Neural progenitor cell (in vitro differentiated cells): ENCODE data around the gene RAI14.

Experiments used
- EZH2 ChIP-seq: fragments of 200-600 bp; sonication (generic); IDR thresholded peaks from 2 replicates; pipeline ENCODE4 v1.6.1; 2017; ENCODE audit warnings: antibody characterized with exemption, mild to moderate bottlenecking, moderate library complexity
- TF ChIP-seq, protein P1 (sequence below): fragments of 200-600 bp; sonication (generic); IDR thresholded peaks from 2 replicates; pipeline ENCODE4 v1.5.1; 2017; ENCODE audit warnings: antibody characterized with exemption, mild to moderate bottlenecking

DNA sequence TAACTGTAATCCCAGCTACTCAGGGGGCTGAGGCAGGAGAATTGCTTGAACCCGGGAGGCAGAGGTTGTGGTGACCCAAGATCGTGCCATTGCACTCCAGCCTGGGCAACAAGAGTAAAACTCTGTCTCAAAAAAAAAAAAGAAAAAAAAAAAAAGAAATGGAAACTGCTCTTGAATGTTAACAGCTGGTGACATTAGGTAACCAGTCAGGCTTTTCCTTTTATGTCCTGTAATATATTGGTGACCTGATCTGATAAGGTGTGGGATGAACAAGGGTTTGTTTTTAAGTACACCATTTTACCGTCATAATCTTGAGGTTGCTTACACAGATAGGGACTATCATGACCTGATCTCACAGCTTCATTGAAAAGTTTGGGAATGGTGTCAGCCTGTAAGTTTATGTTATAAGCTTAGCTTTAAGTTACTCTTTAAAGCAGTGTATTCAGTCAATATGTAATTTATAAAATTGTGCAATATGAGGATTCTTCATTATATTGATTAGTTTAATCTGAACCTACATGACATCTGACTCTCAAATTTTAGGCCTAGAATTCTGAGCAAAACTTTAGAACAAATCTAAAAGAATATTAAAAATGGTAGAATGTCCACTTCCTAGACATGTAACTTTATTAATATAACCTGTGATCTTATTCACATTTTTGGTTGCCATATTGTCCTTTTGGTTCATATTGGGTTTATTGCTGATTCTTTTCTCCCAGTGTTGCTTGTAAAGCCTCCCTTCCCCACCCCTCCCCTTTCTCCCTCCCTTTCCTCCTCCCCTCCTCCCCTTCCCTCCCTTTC, 41.4 kb downstream of the RAI14 start:
- TF ChIP-seq EZH2: no peak
- TF ChIP-seq, protein P1, sequence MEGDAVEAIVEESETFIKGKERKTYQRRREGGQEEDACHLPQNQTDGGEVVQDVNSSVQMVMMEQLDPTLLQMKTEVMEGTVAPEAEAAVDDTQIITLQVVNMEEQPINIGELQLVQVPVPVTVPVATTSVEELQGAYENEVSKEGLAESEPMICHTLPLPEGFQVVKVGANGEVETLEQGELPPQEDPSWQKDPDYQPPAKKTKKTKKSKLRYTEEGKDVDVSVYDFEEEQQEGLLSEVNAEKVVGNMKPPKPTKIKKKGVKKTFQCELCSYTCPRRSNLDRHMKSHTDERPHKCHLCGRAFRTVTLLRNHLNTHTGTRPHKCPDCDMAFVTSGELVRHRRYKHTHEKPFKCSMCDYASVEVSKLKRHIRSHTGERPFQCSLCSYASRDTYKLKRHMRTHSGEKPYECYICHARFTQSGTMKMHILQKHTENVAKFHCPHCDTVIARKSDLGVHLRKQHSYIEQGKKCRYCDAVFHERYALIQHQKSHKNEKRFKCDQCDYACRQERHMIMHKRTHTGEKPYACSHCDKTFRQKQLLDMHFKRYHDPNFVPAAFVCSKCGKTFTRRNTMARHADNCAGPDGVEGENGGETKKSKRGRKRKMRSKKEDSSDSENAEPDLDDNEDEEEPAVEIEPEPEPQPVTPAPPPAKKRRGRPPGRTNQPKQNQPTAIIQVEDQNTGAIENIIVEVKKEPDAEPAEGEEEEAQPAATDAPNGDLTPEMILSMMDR: no peak
